ENCODE data around the gene ST7L. TPM values are rescaled to one million over a fixed set of nuclear protein-coding genes. Genes with fewer than 3 reads are reported as not detected.

ST7L gene
- total and polyA plus RNA-seq, 9 of the 15 experiments (the other 6 are each of a cell fraction or from before 2014, with no cell fraction given), result 9.0 to 32.5 (median 26.6) TPM

- peak; percentile 43; the same call in 1 of the 2 replicates for TF ChIP-seq GABPA (tag; conservative IDR thresholded peaks at IDR 0.05; ENCODE audit: low read depth)
- TF ChIP-seq RBBP5 (IDR thresholded peaks at IDR 0.05; ENCODE audit: borderline replicate concordance, insufficient read depth, low read length, poor library complexity, severe bottlenecking), result peak; percentile 58
- TF ChIP-seq ZNF766 (CRISPR knock-in tag; conservative IDR thresholded peaks at IDR 0.05), result peak; percentile 84
- TF ChIP-seq MNT (conservative IDR thresholded peaks at IDR 0.05), result no peak; a peak in 2 of 4 replicates
- 0 out of 2 replicates have a peak, but pooled peaks have one; percentile 0 for TF ChIP-seq ZNF174 (CRISPR knock-in tag; IDR thresholded peaks at IDR 0.05)
- TF ChIP-seq PHB (CRISPR knock-in tag; IDR thresholded peaks at IDR 0.05), result 0 out of 2 replicates have a peak, but pooled peaks have one; percentile 83
- TF ChIP-seq MAX (CRISPR knock-in tag; IDR thresholded peaks at IDR 0.05), result 0 out of 2 replicates have a peak, but pooled peaks have one; percentile 42
- no peak for TF ChIP-seq NFIX (CRISPR knock-in tag; IDR thresholded peaks at IDR 0.05; ENCODE audit: low read depth)
- no peak for TF ChIP-seq DLX4 (CRISPR knock-in tag; IDR thresholded peaks at IDR 0.05)
- 0 out of 2 replicates have a peak, but pooled peaks have one; percentile 10 for TF ChIP-seq ZSCAN29 (IDR thresholded peaks at IDR 0.05)
- no peak for TF ChIP-seq GTF3C2 (IDR thresholded peaks at IDR 0.05; ENCODE audit: borderline replicate concordance, extremely low read depth, insufficient read length)
- peak; percentile 7; the same call in 1 of the 2 replicates for TF ChIP-seq NCOR1 (IDR thresholded peaks at IDR 0.05)
- TF ChIP-seq PKNOX1 (IDR thresholded peaks at IDR 0.05), result peak; percentile 96
- no peak for TF ChIP-seq SMAD3 (CRISPR knock-in tag; conservative IDR thresholded peaks at IDR 0.05)
- no peak for TF ChIP-seq CEBPZ (IDR thresholded peaks at IDR 0.05; ENCODE audit: borderline replicate concordance, low read depth, low read length)
- TF ChIP-seq MCM7 (IDR thresholded peaks at IDR 0.05), result no peak
- peak; percentile 41; the same call in 1 of the 2 replicates for TF ChIP-seq SMARCE1 (IDR thresholded peaks at IDR 0.05)
These were observed at the start of gene ST7L (continued) for GRCh38 chr1:112618721-112619517.

Measured in K562 (cell line).